Measurements from ENCODE around the gene VEGFB.
A peak's percentile ranks its signal among the peaks of the same experiment; 100 is the strongest.

VEGFB gene

GRCh38 chr11:64204464-64204989 is 29.9 kb upstream of the VEGFB start:
- in situ Hi-C loops (cut with HindIII; ENCODE audit: low pct_unique_long_range_greater_than_20kb, low sequenced_read_pairs): no loop called here
- peak; percentile 87 to 93 for DNase-seq (ENCODE audit: low read depth in 1 of 2, low spot score in 1 of 2)
- TF ChIP-seq JUND (IDR thresholded peaks at IDR 0.05; ENCODE audit: low read depth): no peak

DNA sequence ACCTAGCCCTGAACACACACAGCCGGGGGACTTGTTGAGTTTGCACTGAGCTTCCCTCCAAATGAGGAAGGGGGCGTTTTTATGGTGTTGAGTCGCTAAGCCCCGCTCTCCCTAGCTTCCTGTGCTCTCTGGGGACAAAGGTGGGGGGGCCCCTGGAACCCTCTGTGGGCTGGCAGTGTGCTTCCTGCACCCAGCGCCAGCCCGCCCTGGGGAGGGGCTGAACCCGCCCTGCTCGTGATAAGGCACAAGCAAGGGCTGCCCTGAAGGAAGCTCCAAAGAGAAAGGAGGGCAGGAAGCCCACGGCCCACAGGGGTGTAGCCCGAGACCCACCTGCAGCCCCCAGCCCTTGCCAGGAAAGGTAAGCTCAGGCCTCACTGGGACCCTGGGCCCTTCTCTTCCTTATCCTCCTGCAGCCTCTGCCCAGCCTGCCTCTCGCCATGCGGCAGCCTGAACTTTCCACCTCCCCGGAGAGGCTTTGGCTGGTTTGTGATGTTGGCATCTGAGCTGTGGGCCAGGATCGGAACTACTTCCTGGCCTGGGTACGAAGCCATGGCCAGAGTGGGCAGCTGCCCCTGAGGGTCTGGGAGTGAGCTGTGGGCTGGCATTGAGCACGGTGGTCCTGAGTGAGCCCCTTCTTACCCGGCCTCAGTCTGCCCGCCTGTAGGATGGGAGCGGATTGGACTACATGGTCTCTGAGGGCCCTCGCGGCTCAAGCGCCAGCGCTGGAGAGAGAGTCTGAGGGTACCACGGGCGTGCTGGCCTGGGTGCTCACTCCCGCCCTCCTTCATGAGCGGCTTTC is 27.7 kb upstream of the VEGFB start, which contains the start of gene FERMT3:
FERMT3 (plus strand) TSS at position 265 of the 799 bp plus-strand sequence. CDS start 644 bp downstream, outside the sequence.
- in situ Hi-C loops (cut with HindIII; ENCODE audit: low pct_unique_long_range_greater_than_20kb, low sequenced_read_pairs): no loop called here
- DNase-seq (ENCODE audit: low read depth in 1 of 2, low spot score in 1 of 2): no peak
- TF ChIP-seq JUND (IDR thresholded peaks at IDR 0.05; ENCODE audit: low read depth): no peak

DNA sequence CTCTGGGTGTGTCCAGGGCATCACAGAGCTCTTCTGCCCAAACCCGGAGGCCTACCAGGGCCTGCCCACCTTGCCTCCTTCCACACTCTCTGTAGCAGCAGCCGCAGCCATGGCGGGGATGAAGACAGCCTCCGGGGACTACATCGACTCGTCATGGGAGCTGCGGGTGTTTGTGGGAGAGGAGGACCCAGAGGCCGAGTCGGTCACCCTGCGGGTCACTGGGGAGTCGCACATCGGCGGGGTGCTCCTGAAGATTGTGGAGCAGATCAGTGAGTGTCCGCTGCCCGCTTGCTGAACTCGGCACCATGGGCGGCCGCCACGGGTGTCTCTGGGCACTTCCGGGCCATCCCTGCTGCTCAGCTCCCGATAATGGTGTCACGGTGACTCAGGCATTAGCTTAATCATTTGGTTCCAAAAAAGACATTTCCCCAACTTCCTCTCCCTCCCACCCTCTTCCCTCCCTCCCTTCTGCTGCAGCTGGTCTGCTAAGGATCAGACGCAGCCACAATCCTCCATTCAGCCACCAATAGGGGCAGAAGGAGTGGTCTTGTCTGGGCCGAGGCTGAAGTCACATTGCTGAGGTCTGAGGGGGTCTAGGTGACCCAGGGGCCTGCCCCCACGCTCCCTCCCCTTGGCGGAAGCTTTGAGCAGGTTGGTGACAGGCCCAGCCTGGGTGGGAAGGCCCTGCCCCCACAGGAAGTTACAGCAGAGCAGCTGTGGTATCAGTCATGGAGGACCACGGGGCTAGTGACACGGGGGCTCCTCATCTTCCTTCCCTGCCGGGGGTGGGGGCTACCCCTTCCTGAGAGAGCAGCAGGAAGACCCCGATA is 26.9 kb upstream of the VEGFB start:
- no peak for TF ChIP-seq JUND (IDR thresholded peaks at IDR 0.05; ENCODE audit: low read depth)
- in situ Hi-C loops (cut with HindIII; ENCODE audit: low pct_unique_long_range_greater_than_20kb, low sequenced_read_pairs): no loop called here
- DNase-seq (ENCODE audit: low read depth in 1 of 2, low spot score in 1 of 2): no peak

- in situ Hi-C loops (cut with HindIII; ENCODE audit: low pct_unique_long_range_greater_than_20kb, low sequenced_read_pairs): no loop called here
- TF ChIP-seq JUND (IDR thresholded peaks at IDR 0.05; ENCODE audit: low read depth): no peak
- DNase-seq (ENCODE audit: low read depth in 1 of 2, low spot score in 1 of 2): no peak
Measured at GRCh38 chr11:64208086-64208795, 26.1 kb upstream of the VEGFB start.

DNA sequence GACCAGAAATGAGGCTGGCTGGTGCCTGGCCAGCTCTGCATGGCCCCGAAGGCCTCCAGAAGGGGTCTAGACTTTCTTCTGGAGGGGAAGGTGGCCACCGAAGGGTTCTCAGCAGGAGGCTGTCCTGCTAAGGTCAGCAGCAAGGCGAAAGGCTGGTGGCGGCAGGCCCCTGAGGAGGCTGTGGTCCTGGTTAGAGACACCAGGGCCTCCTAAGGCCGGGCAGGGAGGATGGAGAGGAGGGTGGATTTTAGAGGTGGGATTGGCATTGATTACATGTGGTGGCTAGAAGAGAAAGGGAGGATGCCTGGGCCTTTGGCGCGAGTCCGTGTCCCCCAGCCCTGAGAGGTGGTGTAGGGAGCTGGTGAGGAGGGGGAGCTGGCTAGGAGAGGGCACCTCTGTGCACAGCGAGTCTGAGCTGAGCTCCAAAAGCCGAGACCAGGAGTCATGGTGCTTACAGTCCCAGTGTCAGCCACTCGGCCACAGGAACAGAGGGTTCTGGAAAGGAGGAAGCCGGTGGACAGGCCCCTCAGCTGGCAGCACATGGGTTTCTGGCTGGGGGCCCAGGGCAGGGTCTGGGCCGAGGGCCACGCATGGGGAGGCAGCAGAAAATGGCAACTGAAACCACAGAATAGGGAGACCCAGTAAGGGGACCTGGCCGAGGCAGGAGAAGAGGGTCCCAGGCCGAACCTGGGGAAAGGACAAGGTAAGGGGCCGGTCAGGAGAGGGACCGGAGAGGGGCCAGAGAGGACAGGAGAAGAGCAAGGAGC is 25.4 kb upstream of the VEGFB start:
- in situ Hi-C loops (cut with HindIII; ENCODE audit: low pct_unique_long_range_greater_than_20kb, low sequenced_read_pairs): no loop called here
- no peak for TF ChIP-seq JUND (IDR thresholded peaks at IDR 0.05; ENCODE audit: low read depth)
- no peak for DNase-seq (ENCODE audit: low read depth in 1 of 2, low spot score in 1 of 2)

GRCh38 chr11:64209563-64209843 is 24.9 kb upstream of the VEGFB start:
- no peak for TF ChIP-seq JUND (IDR thresholded peaks at IDR 0.05; ENCODE audit: low read depth)
- in situ Hi-C loops (cut with HindIII; ENCODE audit: low pct_unique_long_range_greater_than_20kb, low sequenced_read_pairs): no loop called here
- no peak for DNase-seq (ENCODE audit: low read depth in 1 of 2, low spot score in 1 of 2)

DNA sequence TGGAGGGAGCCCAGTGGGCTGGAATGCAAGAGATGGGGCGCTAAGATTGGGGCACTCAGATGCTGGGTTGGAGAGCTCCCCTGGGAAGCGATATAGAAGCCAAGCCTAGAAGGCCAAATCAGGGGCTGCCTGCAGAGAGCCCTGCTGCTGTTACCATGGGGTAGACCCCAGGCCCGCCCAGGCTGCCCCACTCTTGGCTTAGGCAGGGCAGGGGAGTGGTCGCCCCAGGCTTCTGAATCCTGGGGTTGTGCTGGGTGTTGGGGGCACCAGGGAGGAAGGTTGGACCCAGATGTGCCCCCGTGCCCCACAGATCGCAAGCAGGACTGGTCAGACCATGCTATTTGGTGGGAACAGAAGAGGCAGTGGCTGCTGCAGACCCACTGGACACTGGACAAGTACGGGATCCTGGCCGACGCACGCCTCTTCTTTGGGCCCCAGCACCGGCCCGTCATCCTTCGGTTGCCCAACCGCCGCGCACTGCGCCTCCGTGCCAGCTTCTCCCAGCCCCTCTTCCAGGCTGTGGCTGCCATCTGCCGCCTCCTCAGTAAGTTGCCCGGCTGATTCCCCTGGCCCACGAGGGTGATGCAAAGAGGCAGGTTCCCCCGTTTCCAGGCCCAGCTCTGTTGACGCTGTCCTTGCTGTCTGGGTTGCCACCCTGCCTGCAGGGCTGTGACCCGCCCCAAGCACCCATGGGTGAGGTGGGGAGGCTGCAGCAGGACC is 23.9 kb upstream of the VEGFB start:
- in situ Hi-C loops (cut with HindIII; ENCODE audit: low pct_unique_long_range_greater_than_20kb, low sequenced_read_pairs): no loop called here
- no peak for DNase-seq (ENCODE audit: low read depth in 1 of 2, low spot score in 1 of 2)
- TF ChIP-seq JUND (IDR thresholded peaks at IDR 0.05; ENCODE audit: low read depth): no peak

DNA sequence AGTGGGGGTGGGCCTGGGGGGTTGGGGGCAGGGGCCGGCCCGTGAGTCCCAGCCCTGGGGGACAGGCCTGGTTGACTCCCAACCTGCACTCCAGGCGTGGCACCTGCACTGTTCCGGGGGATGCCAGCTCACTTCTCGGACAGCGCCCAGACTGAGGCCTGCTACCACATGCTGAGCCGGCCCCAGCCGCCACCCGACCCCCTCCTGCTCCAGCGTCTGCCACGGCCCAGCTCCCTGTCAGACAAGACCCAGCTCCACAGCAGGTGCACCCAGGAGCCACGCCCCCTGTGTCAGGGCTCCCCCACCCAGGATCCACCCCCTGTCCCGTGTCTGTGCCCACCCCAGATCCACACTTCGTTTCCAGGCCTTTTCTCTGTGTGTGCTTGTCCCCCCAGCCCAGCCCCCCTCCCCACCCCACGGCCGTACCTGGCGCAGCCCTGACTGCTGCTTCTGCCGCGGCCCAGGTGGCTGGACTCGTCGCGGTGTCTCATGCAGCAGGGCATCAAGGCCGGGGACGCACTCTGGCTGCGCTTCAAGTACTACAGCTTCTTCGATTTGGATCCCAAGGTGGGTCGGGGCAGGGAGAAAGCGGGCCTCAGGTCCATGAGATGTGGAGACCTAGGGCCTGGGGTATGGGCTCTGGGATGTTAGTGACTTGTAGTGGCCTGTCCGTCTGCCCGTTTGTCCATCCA is 23.1 kb upstream of the VEGFB start:
- no peak for TF ChIP-seq JUND (IDR thresholded peaks at IDR 0.05; ENCODE audit: low read depth)
- no peak for DNase-seq (ENCODE audit: low read depth in 1 of 2, low spot score in 1 of 2)
- in situ Hi-C loops (cut with HindIII; ENCODE audit: low pct_unique_long_range_greater_than_20kb, low sequenced_read_pairs): no loop called here

DNA sequence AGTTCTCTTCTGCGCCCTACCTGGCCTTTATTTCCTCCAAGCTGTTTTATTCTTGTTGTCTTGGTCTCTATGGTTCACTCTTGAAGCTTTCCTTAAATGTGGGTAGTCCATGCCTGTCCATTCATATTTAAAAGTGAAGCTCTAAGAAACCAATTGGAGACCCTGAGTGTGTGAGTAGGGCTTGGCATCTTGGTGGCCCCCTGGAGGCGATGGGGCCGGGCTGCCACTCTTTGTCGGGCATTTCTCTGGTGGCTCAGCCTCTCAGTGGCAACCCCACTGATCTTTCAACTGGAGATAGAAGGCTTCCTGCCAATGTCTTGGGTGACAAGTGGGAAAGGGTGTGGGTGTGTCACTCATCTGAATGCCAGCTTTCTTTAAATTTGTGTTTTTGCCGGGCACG is 17.5 kb upstream of the VEGFB start:
- no peak for TF ChIP-seq JUND (IDR thresholded peaks at IDR 0.05; ENCODE audit: low read depth)
- DNase-seq (ENCODE audit: low read depth in 1 of 2, low spot score in 1 of 2): no peak
- in situ Hi-C loops (cut with HindIII; ENCODE audit: low pct_unique_long_range_greater_than_20kb, low sequenced_read_pairs): no loop called here

GRCh38 chr11:64218628-64219353 is 15.6 kb upstream of the VEGFB start:
- in situ Hi-C loops (cut with HindIII; ENCODE audit: low pct_unique_long_range_greater_than_20kb, low sequenced_read_pairs): no loop called here
- no peak for TF ChIP-seq JUND (IDR thresholded peaks at IDR 0.05; ENCODE audit: low read depth)
- no peak for DNase-seq (ENCODE audit: low read depth in 1 of 2, low spot score in 1 of 2)

Data from T47D (cell line).